AG10803 (cell line): ENCODE data around the gene EPB41L4B.

ENCODE experiments used
- DNase-seq: peaks from one replicate; pipeline ENCODE4 v3.0.0; 2010; ENCODE audit warnings: low read depth
- H3K4me3 ChIP-seq: 2 replicates; pipeline ENCODE4 v1.5.1; 2011; ENCODE audit warnings: mild to moderate bottlenecking, low read length, control low read depth
- CTCF ChIP-seq: conservative IDR thresholded peaks from 2 replicates; pipeline ENCODE4 v1.5.1; 2011; ENCODE audit warnings: mild to moderate bottlenecking, low read length, control low read depth, inconsistent platforms

Gene EPB41L4B

GRCh38 chr9:109270441-109270840 lies 50.4 kb downstream of the EPB41L4B start:
- no peak overlapping the region for H3K4me3 ChIP-seq
- no peak for DNase-seq
- no peak for TF ChIP-seq CTCF

DNA sequence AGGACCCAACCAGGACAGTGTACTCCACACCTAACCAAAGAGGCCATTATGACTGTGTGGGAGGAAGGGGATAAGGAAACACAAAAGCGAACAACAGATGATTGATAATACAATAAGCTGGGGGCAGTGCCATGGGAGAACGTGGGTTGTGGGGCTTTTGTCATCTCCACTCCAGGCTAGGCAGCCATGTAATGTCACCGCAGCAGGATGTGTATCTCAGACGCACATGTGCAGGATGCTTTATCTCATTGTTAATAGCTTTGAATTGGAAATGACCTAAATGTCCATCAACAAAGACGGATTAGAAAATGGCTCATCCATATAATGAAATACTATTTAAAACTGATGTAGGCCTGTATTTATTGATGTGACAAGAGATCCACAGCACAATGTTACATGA lies 51.0 kb downstream of the EPB41L4B start:
- no peak overlapping the region for H3K4me3 ChIP-seq
- TF ChIP-seq CTCF: no peak
- DNase-seq: no peak

DNA sequence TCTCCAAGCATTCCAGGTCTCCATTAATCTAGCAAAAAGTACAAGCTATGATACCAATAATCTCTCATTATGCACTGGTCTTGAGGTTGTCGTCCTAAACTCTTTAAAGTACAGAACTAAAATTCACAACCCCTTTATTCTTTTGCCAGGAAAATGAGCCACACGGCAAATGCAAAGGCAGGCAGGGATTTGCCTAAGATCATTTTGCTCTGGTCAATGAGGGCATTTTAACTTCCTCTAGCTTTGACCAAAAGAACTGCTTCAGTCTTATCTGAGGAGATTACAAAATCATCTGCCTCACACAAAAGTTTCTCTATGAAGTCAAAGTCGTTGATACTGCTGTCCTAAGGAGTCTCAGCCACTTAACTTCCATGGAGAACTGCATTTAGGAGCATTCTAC lies 51.8 kb downstream of the EPB41L4B start:
- no peak for DNase-seq
- H3K4me3 ChIP-seq: no peak overlapping the region
- TF ChIP-seq CTCF: no peak

GRCh38 chr9:109267555-109267954 lies 53.3 kb downstream of the EPB41L4B start:
- no peak for TF ChIP-seq CTCF
- H3K4me3 ChIP-seq: no peak overlapping the region
- DNase-seq: no peak

DNA sequence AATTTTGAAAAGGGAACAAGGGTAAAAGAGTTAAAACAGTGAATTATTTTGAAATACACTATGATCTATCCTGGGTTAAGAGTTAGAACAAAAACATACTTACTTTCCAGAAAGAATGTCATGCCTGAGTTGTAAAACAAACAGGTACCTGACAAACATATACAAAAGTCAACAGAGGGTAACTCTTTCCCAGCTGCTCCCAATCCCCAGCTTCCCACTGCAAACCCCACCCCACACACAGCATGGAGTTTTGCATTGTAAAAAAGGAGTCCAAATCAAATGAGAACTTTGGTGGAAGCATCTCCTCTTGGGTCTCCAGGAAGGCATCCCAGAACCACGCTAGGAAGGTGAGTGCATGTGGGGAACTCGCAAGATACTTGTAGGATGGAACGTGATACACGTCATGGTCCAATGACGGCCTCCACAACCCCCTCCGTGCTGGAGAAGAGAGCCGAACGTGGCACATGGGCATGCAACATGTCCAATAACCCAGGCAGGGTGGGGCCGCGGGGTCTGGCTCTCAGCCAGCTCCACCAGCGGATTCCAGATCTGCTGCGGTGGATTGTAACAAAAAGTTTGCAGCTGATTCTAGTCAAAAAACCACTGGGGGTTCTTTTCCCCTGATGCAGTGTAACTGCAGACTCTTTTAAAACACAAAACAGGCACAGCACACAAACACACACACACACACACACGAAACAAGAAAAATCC lies 55.8 kb downstream of the EPB41L4B start:
- DNase-seq: peak; percentile 21
- no peak overlapping the region for H3K4me3 ChIP-seq
- no peak for TF ChIP-seq CTCF

DNA sequence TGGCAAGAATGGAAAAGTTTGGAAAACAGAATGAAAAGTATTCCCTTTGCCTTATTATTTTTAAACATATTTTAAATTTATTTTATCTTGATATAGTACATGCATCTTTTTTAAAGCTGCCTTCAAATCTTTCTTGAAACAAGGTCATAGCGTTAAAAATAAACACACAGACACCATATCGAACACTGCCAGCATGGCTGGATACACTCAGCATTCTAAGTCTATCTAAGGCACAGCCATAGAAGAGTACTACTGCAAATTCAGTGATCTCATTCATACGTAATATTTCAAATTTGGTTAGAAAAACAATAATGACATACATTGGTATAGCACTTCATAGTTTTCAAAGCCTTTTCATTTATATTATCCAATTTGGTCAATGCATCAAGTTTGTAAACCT lies 57.5 kb downstream of the EPB41L4B start:
- no peak for TF ChIP-seq CTCF
- H3K4me3 ChIP-seq: no peak overlapping the region
- no peak for DNase-seq

- H3K4me3 ChIP-seq: no peak overlapping the region
- TF ChIP-seq CTCF: no peak
- no peak for DNase-seq
Observed at GRCh38 chr9:109258481-109259302, 62.2 kb downstream of the EPB41L4B start.
